ENCODE data around the gene EPHA2.
"Not testable (repeated sequence)": the region's sequence is repeated elsewhere in the genome, so short reads cannot be mapped to it uniquely, and the experiment has no call there.

EPHA2 gene

DNA sequence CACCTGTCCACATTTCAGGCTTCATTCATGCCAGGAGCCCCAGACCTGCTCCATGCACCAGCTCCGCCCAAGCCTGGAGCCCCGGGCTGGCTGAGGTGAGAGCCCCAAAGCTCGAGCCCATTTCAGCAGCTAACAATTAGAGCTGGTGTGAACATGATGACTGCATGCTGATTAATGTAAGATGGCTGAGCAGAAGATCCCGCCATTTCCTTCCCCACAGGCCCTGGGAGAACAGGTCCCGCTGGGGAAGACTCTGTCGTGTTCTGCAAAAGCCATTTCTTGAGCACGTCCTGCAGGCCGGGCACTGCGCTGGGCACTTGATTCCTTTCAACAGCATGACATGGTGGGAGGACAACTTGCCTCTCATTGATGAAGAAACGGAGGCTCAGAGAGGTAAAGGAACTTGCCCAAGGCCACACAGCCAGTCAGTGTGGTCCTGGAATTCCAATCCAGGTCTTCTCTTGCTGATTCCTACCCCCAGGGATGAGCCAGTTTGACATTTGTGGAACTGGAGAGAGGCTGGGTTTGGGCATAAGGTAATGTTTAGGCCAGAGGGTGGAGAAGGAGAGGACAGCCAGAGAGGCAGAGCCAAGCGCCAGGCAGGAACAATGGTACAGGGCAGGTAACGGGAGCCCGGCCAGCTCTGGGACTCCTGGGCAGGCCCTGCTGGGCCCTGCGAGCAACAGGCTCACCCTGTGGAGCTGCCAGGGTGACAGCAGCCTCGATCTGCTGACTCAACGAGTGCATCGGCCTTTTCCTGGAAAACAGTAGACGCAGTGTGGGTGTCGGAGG, 28.1 kb upstream of the EPHA2 start:
- DNase-seq, result no peak

GRCh38 chr1:16183179-16183578, 27.3 kb upstream of the EPHA2 start:
- no peak for DNase-seq

GRCh38 chr1:16181887-16182719, 26.2 kb upstream of the EPHA2 start:
- DNase-seq, result no peak

GRCh38 chr1:16180291-16180824, 24.5 kb upstream of the EPHA2 start:
- no peak for DNase-seq

- no peak for DNase-seq
Observed at GRCh38 chr1:16178596-16179497, 23.0 kb upstream of the EPHA2 start.

GRCh38 chr1:16177306-16177705, 21.4 kb upstream of the EPHA2 start:
- no peak for DNase-seq

- DNase-seq, result no peak
Observed at GRCh38 chr1:16176653-16177052, 20.8 kb upstream of the EPHA2 start.

- DNase-seq, result no peak
Observed at GRCh38 chr1:16175610-16176553, 20.0 kb upstream of the EPHA2 start.

GRCh38 chr1:16174886-16175598, 19.2 kb upstream of the EPHA2 start:
- DNase-seq, result no peak

- no peak for DNase-seq
Observed at GRCh38 chr1:16174261-16174868, 18.5 kb upstream of the EPHA2 start.

DNA sequence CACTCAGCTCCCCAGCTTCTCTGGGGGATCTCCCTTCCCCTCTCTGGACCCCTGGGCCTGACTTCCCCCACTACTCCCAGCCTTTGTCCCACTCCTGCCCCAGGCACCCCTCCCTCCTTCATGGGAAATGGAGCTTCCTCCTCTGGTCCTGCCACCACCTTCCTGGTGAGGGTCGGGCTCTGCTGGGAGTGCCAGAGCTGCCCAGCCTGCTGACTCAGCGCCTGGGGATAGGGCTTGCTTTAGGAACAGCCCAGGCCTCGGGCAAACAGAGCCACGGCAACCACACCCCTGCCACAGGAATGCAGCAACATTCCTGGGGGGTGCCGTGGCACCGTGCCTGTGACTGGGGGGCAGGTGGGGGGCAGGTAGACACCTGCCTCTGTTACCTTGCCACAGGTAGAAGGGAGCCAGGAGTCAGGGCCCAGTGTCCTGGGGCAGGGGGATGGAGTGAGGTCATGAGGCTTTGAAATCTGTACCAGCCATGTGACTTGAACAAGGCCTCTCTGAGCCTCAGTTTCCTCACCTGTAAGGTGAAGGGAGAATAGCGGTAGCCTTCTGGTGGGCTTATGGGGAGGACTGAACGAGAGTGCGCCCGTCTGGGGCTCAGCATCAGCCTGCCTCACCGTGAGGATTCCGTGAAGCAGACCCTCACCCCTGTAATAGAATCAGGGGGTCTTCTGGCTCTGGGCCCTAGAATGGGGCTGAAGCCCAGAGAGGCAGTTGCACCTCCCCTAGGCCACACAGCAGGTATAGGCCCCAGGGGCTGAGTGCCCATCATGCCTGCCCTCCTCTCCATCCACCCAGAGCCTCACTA, 17.8 kb upstream of the EPHA2 start:
- DNase-seq, result no peak

DNA sequence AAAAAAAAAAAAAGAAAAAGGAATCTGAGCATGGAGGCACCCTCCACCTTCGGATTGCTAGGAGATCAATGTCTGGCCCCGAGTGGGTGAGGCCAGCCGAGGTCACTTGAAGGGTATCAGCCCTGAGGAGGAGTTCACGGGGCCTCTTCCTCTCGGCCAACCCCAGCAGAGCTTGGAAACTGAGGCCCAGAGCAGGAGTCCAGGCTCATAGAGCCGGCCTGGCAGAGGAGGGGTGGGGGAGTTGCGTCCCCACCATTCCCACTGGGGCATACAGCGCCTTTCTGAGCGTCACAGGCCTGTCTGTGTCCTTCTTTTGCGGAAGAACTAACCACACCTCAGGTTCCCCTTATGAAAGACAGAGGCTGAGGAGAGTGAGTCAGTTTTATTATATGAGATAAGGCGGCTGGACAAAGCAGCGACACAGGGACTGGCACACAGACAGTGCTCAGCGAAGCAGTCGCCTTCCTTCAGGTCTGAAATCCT, 17.1 kb upstream of the EPHA2 start:
- no peak for DNase-seq

DNA sequence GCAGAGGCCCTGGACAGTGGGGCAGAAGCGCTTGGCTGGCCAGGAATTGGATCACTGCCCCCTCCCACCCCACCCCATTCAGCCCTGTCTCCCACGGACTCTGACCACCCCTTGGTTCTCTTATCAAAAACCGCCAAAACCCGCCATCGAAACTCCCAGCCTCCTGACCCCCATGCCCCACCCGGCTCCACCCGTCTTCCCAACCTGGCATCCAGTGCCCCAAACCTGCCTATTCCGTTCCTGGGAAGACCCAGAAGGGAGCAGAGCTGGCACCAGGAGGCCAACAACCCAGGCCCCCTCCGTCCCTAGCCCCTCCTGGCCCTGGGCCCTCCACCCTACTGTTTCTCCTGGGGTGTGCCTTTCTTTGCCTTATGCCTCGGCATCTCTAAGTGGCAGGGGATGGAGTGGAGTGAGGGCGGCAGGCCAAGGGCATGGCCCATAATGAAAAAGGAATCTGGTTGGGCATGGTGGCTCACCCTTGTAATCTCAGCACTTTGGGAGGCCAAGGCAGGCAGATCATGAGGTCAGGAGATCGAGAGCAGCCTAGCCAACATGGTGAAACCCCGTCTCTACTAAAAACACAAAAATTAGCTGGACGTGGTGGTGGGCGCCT, 16.5 kb upstream of the EPHA2 start:
- no peak for DNase-seq

GRCh38 chr1:16171314-16172151, 15.7 kb upstream of the EPHA2 start:
- no peak for DNase-seq

DNA sequence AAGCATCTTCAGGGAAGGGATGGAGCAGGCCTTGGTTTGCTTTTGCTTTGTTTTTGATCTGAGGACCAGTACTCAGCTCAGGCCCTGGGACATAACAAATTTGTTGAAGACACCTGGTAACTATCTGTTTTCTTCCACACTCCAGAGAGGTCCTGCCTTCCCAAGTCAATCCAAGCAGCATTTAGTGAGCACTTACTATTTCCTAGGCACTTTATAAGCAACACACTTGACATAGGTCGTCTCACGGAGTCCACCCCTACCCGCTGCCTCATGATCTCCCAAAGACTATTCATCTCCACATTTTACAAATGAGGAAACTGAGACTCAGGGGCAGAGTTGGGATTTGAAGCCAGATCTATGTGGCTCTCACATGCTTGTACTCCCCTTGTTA, 14.4 kb upstream of the EPHA2 start:
- DNase-seq, result no peak

DNA sequence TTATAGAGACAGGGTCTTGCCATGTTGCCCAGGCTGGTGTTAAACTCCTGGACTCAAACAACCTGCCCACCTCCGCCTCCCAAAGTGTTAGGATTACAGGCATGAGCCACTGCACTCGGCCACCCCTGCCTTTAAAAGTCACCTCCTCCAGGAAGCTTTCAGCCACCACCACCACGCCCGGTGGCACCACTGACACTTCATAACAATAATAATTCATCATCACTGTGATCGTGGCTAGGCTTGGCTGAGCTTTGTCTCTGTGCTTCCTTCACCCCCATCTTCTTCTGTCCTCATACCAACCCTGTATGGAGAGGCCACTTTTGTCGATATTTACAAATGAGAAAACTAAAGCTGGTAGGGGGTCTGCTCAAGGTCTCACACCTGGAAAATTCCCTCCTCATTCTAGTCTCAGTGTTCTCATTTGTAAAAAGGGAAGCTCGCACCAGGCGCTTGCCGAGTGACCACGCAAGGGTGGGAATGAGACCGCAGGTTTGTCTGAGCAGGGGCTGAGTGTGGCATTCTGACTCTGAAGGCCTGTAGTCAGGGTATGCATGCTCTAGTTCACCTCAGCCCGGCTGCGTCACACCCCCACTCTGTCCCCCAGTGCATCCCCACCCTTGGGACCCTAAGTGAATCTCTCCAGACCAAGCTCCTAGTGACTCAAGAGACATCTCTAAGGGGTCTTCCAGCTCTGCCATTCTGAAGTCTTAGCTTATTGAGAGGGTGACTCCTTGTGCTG, 12.9 kb upstream of the EPHA2 start:
- DNase-seq, result no peak

DNA sequence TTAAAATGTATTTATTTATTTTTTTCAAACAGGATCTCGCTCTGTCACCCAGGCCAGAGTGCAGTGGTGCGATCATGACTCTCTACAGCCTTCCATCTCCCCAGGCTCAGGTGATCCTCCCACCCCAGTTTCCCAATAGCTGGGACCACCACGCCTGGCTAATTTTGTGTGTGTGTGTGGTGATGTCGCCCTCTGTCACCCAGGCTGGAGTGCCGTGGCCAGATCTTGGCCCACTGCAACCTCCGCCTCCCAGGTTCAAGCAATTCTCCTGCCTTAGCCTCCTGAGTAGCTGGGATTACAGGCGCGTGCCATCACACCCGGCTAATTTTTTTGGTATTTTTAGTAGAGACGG, 12.3 kb upstream of the EPHA2 start:
- DNase-seq, result not testable (repeated sequence)
